AG04450 (cell line): ENCODE measurements around the gene GBX1. TPM values are rescaled to one million over a fixed set of nuclear protein-coding genes. Genes with fewer than 3 reads are reported as not detected.
A peak's percentile ranks its signal among the peaks of the same experiment; 100 is the strongest.

Experiments
- CTCF ChIA-PET: fragments of 300-600, 350-600 bp; formaldehyde crosslinking; extraction: SDS; loops from one replicate; lab custom pipeline; 2022; ENCODE audit warnings: antibody characterized with exemption, inconsistent platforms; lab: Charles Lee
- POLR2A ChIA-PET: fragments of 350-600 bp; formaldehyde crosslinking; extraction: SDS; loops from one replicate; lab custom pipeline; 2021; ENCODE audit warnings: antibody characterized with exemption, inconsistent platforms; lab: Yijun Ruan, JAX
- DNase-seq: peaks from one replicate; pipeline ENCODE4 v3.0.0-alpha.2; 2011; ENCODE audit warnings: low read depth, low spot score
- H3K27ac ChIP-seq: one replicate; pipeline ENCODE4 v1.5.1; 2012; ENCODE audit warnings: low read depth, low read length, control low read depth
- H3K27me3 ChIP-seq: one replicate; pipeline ENCODE4 v1.6.0; 2012; ENCODE audit warnings: low read length; ENCODE audit not compliant: control insufficient read depth, insufficient read depth
- H3K4me3 ChIP-seq: 2 replicates; pipeline ENCODE4 v1.5.1; 2011; ENCODE audit warnings: mild to moderate bottlenecking, low read depth, low read length, control low read depth
- H3K9me3 ChIP-seq: 2 replicates; pipeline ENCODE4 v1.5.1; 2012; ENCODE audit warnings: low read length; ENCODE audit not compliant: control insufficient read depth, insufficient read depth
- CTCF ChIP-seq: IDR thresholded peaks from 2 replicates; pipeline ENCODE4 v1.5.1; 2011; ENCODE audit warnings: low read depth, low read length, control low read depth, inconsistent platforms
- polyA plus RNA-seq: library from polyadenylated mRNA; depleted of rRNA; stranded (reverse); fragments of >200 nt; gene quantifications from 2 replicates; pipeline ENCODE4 v1.2.3, GENCODE V29; 2011

Gene GBX1
- polyA plus RNA-seq, 1 experiment = not detected

- H3K9me3 ChIP-seq = no peaks in the 10 kb centered on the region; the same call in 1 of the 2 replicates
- TF ChIP-seq CTCF = no peak
- H3K4me3 ChIP-seq = no peak overlapping the region
- H3K27ac ChIP-seq = no peak overlapping the region
- peaks cover 70% of the 10 kb centered on the region for H3K27me3 ChIP-seq
- ChIA-PET CTCF (interaction anchor here (1.3 to 2.1 kb wide), 2 partner anchors 8 to 10 kb away, joined by 5 to 21 read pairs; no protein-coding TSS in a partner anchor), POLR2A (no interaction called here)
- no peak for DNase-seq
Observed at GRCh38 chr7:151161757-151162156, 5.7 kb downstream of the GBX1 start.

DNA sequence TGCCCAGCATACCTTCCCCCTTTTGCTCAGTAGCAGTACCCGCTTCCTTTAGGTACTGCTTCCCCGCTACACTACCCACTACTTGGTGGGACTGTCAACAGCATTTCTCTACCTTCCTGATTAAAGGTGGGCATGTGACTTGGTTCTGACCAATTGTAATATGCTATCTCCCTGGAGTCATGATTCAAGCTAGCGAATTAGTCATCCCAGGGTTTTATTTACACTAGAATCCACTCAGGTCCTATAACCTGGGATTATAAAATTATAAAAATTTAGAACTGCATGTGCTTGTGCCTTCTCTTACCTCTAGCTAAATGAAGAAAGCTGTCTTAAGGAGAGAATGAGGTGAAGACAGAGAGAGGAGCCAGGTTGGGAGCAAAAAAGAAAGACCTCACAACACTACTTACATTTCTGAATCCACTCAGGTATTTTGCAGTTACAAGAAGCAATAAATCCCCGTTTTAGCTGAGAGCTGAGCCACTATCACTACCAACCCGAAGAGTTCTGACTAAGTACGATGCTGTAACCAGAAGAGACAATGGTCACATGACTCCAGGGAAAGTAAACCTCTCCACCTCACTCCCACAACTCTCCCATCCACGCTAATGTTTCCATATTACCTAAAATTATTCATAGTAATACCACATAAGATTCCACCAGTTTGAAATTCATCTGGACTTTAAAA is 9.7 kb downstream of the GBX1 start:
- ChIA-PET CTCF (interaction anchor here (1.1 kb wide), 1 partner anchor 8 kb away, joined by 4 read pairs; no protein-coding TSS in a partner anchor), POLR2A (no interaction called here)
- no peaks in the 10 kb centered on the region for H3K9me3 ChIP-seq
- peaks cover 64% of the 10 kb centered on the region for H3K27me3 ChIP-seq
- no peak for TF ChIP-seq CTCF
- H3K4me3 ChIP-seq = no peak overlapping the region
- no peak overlapping the region for H3K27ac ChIP-seq
- no peak for DNase-seq

DNA sequence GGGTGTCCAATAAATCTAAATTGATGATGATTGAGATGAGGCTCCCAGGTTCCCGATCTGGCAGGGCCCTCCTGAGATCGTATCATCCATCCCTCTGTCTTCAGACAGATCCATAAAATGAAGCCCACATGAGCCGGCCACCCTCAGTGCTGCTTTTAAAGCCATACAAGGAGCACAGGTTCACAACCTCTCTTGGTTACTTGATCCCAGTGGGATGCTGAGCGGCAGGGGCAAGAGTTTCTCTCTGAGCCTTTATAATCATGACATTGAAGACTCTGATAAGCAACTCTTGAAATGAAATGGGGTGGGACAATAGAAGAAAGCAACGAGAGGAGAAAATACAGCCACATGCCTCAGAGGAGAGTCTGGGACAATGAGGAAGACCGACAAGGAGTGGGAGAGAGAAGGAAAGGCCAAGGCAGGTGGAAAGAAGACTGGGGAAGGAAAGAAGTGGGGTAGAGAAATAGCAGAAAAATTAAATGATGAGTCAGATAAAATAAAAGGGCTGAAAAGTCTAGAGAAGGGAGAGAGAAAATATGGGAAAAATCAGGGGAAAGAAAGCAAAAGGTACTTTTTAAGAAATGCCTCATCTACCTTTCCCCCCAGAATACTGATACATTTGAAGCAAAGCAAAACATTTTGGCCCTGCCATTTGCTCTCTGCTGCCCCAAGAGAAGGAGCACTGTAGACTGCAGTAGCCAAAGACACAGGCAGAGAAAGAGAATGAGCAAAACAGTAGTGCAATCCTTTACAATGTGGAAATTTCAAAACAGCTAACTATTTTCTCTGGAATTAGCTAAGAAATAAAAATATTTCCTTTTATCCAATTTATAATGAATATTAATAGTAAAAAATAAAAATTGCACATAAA is 14.6 kb downstream of the GBX1 start:
- CTCF ChIA-PET = interaction anchor here (2.1 kb wide), 1 partner anchor 19 kb away, joined by 7 read pairs; no protein-coding TSS in a partner anchor
- Histone ChIP-seq H3K27me3 (peaks cover 60% of the 10 kb centered on the region), H3K4me3 (no peak overlapping the region)

DNA sequence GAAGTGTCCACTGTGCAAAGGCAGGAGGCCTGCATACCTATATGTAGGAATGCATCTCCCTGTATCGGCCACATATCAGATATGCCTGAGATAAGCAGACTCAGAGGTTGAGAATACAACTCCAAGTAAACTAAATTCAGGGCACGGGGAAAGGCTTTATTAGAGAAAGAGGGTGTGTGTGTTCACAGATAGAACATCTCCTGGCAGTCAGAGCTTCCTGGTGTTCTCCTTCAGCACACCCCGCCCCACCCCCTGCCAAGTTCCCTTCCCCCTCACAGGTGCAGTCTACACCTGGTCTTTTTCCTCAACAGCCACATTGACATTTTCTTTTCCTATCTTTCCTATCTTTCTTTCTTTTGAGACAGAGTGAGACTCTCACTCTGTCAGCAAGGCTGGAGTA is 17.1 kb downstream of the GBX1 start:
- ChIA-PET CTCF (interaction anchor here (0.6 to 1.3 kb wide), 2 partner anchors 26 to 74 kb away, joined by 3 read pairs; no protein-coding TSS in a partner anchor), POLR2A (no interaction called here)
- no peak overlapping the region for H3K4me3 ChIP-seq
- DNase-seq = no peak
- H3K27me3 ChIP-seq = peaks cover 49% of the 10 kb centered on the region
- TF ChIP-seq CTCF = no peak
- no peaks in the 10 kb centered on the region for H3K9me3 ChIP-seq
- no peak overlapping the region for H3K27ac ChIP-seq

More for the DNA sequence above, 14.6 kb downstream of the GBX1 start:
- POLR2A ChIA-PET = no interaction called here
- TF ChIP-seq CTCF = peak; percentile 39
- Histone ChIP-seq H3K9me3 (no peaks in the 10 kb centered on the region), H3K27ac (no peak overlapping the region)
- no peak for DNase-seq
